ENCODE data around the gene ABRACL.
"Not testable (repeated sequence)": the region's sequence is repeated elsewhere in the genome, so short reads cannot be mapped to it uniquely, and the experiment has no call there.

Gene ABRACL

DNA sequence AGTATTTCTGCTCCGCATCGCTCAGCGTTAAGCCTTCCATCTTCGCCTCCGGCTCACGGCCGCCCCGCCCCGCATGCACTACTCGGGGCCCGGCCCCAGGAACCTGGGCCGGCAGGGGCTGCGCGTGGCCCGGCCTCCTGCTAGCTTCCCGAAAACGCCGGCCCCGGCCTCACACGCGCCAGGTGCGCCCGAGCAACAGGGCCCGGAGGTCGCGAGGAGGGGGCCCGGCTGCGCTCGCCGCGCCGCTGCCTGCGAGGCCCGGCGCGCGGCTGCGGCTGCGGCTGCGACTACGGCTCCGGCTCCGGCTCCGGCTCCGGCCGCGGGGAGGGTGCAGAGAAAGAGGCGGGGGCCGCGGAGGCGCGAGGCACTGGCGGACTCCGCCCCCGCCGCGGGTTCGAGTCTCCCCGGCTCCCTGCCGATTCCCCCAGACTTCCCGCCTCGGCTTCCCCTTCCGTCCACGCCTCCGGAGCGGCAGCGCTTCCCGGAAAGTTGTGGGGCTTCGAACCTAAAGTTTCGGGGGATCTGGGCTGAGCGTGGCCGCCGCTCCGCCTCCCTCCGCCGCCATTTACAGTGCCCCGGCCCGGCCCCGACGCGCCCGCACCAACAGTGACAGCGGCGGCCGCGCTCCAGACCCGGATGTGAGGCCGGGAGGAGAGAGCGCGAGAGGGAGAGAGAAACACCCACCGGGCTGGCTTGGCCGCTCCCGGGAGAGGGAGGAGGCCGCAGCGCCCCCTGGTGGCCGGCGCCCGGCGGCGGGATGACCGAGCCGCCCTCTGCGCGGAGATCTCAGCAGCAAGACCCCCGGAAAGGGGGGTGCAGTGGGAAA is 40.7 kb upstream of the ABRACL start, which contains the start of gene REPS1:
TSS of gene REPS1 (minus strand) at position 611 of the 826 bp plus-strand sequence. CDS start at position 40, 571 bp downstream.
- peak; percentile 57 for DNase-seq (ENCODE audit: extremely low read depth, low read depth)
- TF ChIP-seq, protein P1, sequence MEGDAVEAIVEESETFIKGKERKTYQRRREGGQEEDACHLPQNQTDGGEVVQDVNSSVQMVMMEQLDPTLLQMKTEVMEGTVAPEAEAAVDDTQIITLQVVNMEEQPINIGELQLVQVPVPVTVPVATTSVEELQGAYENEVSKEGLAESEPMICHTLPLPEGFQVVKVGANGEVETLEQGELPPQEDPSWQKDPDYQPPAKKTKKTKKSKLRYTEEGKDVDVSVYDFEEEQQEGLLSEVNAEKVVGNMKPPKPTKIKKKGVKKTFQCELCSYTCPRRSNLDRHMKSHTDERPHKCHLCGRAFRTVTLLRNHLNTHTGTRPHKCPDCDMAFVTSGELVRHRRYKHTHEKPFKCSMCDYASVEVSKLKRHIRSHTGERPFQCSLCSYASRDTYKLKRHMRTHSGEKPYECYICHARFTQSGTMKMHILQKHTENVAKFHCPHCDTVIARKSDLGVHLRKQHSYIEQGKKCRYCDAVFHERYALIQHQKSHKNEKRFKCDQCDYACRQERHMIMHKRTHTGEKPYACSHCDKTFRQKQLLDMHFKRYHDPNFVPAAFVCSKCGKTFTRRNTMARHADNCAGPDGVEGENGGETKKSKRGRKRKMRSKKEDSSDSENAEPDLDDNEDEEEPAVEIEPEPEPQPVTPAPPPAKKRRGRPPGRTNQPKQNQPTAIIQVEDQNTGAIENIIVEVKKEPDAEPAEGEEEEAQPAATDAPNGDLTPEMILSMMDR (IDR thresholded peaks at IDR 0.05; ENCODE audit: low read depth, low read length, missing control alignments): peak; percentile 81

DNA sequence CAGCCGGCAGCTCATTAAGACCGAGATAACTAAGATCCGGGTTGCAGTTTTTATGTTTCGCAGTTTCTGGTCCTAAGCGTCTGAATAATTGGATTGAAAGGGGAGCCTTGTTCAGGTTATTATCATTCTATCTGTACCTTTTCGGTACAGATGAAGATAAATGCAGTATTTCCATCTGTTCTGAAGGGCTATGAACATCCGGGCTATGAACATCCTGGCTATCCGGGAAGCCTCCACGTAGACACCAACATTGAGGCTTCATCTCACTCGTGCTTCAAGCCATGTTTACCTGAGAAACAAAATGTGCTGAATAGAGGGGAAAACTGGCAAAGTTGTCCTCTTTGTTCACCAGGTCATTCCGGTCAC is 40.1 kb upstream of the ABRACL start:
- DNase-seq (ENCODE audit: extremely low read depth, low read depth): no peak
- TF ChIP-seq, protein P1 (IDR thresholded peaks at IDR 0.05; ENCODE audit: low read depth, low read length, missing control alignments): peak; percentile 19
- H3K4me3 ChIP-seq (replicated peaks; ENCODE audit: low read depth, low read length): peak overlapping the region; percentile 83

More for the DNA sequence above, 40.7 kb upstream of the ABRACL start, which contains the start of gene REPS1:
- peak within 1 kb of the TSS; percentile 83 for H3K4me3 ChIP-seq (replicated peaks; ENCODE audit: low read depth, low read length)

GRCh38 chr6:138989098-138989983 is 39.2 kb upstream of the ABRACL start:
- H3K4me3 ChIP-seq (replicated peaks; ENCODE audit: low read depth, low read length): no peak overlapping the region
- TF ChIP-seq, protein P1 (IDR thresholded peaks at IDR 0.05; ENCODE audit: low read depth, low read length, missing control alignments): no peak
- DNase-seq (ENCODE audit: extremely low read depth, low read depth): no peak

DNA sequence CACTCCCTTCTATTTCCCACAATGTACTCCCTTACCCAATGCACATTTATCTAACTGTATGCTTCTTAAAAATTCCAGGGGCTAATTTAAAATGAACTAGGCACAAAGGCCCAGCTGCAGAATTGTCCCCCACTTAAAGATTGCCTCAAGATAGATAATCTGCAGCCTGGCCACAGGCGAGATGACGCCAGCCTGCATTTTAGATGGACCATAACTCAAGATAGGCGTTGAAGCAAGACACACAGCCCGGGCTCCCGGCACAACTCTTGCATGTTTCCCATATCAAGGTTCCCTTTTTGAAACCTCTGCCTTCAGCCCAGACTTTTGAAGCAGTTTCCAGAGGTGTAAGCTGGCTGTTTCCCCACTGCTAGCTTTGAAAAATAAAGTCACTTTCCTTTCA is 37.3 kb upstream of the ABRACL start:
- H3K4me3 ChIP-seq (replicated peaks; ENCODE audit: low read depth, low read length): no peak overlapping the region
- DNase-seq (ENCODE audit: extremely low read depth, low read depth): no peak
- TF ChIP-seq, protein P1 (IDR thresholded peaks at IDR 0.05; ENCODE audit: low read depth, low read length, missing control alignments): no peak

- H3K4me3 ChIP-seq (replicated peaks; ENCODE audit: low read depth, low read length); DNase-seq (ENCODE audit: extremely low read depth, low read depth): not testable (repeated sequence)
Measured at GRCh38 chr6:138992965-138993364, 35.6 kb upstream of the ABRACL start.

- H3K4me3 ChIP-seq (replicated peaks; ENCODE audit: low read depth, low read length); DNase-seq (ENCODE audit: extremely low read depth, low read depth): not testable (repeated sequence)
Measured at GRCh38 chr6:138993410-138993809, 35.1 kb upstream of the ABRACL start.

GRCh38 chr6:138996524-138996923 is 32.0 kb upstream of the ABRACL start:
- DNase-seq (ENCODE audit: extremely low read depth, low read depth): no peak
- TF ChIP-seq, protein P1 (IDR thresholded peaks at IDR 0.05; ENCODE audit: low read depth, low read length, missing control alignments): no peak
- no peak overlapping the region for H3K4me3 ChIP-seq (replicated peaks; ENCODE audit: low read depth, low read length)
